ENCODE data around the gene CDK14.

CDK14 gene

GRCh38 chr7:91031757-91032156, 435.6 kb downstream of the CDK14 start:
- no peak for DNase-seq

DNA sequence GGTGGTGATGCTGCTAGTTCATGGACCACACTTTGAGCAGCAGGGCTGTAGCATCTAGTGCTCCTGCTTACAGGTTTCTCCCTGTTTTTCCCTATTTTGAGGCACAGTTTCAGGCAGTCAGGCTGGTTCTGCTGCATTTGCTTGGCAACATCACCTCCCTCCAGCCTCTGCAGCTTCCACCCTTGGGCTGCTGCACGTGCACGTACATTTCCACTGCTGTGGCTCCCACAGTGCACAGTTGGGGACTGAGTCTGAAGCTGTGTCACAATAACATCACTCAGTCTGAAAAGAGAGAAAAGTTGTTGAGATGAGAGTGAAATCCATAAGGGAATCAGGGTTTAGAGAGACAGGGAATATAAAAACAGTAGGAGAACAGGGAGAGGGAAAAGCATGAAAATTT, 437.5 kb downstream of the CDK14 start:
- DNase-seq = no peak

- peak; percentile 6 to 13 for DNase-seq
Measured at GRCh38 chr7:91034459-91035368, 438.6 kb downstream of the CDK14 start.

- DNase-seq = no peak
Measured at GRCh38 chr7:91039033-91039432, 442.9 kb downstream of the CDK14 start.

- DNase-seq = no peak
Measured at GRCh38 chr7:91041141-91041540, 445.0 kb downstream of the CDK14 start.

DNA sequence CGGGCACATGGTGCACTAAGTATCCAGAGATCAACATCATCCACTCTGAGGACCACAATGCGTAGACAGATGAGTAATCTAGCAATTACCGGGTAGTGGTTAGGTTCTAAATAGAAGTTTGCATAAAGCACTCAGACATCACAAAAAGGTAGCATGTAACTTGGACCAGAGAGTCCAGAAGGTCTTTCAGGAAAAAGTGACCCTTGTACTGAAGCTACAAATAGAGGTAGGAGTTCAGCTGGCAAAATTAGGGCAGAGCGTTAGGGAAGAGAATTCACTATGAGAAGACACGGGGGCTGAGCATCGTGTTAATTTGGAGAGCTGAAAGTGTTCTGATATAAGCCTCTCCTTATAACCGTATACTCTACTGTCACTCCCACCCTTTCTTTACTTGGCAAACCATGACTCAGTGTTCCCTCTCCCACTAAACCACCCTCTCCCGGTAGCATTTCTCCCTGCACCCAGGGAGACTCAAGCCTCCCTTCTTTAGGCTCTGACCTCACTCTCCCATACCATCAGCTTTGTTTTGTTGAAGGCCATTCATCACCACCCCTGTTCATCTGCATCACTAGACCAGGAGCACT, 445.9 kb downstream of the CDK14 start:
- no peak for DNase-seq

GRCh38 chr7:91043186-91043585, 447.1 kb downstream of the CDK14 start:
- DNase-seq = no peak

DNA sequence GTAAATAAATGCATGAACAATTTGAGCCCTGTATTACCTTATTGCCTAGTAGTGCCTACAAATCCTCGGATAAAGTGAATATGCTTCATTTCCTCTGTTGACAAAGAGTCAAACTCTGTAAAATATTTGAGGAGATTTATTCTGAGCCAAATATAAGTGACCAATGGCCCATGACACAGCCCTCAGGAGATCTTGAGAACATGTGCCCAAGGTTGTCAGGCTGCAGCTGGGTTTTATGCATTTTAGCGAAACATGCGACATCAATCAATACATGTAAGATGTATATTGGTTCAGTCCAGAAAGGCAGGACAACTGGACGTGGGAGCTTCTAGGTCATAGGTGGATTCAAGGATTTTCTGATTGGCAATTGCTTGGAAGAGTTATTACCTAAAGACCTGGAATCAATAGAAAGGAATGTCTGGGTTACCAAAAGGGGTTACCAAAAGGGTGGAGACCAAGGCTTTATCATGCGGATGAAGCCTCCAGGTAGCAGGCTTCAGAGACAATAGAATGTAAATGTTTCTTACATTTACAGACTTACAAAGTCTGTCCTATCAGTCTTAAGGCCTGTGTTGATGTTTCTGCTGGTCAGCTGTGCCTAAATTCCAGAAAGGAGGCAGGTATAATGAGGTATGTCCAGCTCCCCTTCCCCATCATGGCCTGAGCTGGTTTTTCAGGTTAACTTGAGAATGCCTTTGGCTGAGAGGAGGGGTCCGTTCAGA, 448.0 kb downstream of the CDK14 start:
- no peak for DNase-seq

DNA sequence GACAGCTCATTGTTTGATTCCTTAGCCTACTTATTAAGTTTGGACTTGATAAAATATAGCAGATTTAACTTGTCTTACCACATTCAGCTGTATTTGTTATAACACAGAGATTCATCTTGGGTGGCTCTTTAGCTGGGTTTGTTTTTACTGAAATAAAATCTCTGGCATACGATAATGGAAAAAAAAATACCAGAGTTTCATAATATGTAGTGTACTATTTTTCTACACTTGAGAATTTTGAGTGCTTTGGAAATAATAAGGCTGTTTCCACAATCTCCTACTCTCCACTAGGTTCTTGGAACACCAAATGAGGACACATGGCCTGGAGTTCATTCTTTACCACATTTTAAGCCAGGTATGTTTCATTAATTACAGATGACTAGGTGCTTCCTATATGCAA, 449.5 kb downstream of the CDK14 start:
- no peak for DNase-seq

DNA sequence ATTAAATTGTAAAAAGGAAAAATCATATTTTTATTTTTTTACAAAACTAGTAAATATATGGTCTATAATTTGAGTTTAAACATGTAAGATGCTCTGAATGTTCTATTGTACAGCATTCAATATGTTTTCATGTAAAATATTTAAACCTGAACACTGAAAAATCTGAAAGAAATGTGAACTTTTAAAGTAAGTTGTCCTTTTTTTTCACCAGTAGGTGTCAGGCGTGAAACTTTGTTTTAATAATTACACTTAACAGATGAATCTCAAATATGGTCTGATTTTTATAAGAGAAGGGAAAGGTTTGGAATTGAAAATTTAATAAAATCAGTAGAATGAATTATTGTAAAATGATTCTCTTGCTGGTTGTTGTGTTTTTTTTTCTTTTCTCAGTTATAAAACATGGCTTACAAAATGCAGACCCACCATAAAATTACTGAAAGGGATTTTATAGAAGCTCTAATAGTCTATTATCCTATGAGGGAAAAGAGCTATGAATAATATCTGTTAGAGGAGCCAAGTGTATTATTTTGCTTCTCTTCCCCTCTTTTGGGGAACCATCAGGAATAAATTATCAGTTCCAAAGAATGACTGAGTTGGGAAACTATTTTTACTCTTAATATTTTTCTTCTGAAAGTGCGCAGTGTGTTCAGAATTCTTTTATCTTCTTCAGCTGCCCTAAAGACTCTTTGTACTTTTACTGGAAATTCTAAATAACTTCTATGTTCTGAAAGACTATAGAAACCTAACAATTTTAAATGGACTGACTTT, 450.4 kb downstream of the CDK14 start:
- no peak for DNase-seq

- DNase-seq = no peak
Measured at GRCh38 chr7:91047636-91048035, 451.5 kb downstream of the CDK14 start.

DNA sequence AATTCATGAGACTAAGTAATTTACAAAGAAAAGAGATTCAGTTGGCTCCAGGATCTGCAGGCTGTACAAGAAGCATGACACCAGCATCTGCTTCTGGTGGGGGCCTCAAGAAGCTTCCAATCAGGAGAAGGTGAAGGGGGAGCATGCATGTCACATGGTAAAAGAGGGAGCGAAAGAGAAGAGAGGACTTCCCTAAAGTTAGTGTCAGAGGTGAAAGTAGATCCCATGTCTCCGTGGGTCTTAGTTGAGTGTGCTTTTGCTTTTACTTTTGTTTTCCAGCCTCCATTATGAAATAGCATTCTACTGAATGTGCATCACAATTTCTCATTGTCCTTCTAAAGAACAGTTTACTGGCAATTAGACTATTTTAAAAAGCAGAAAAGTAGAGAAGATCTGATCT, 454.6 kb downstream of the CDK14 start:
- DNase-seq = peak in 1 of 2 donors; percentile 17

DNA sequence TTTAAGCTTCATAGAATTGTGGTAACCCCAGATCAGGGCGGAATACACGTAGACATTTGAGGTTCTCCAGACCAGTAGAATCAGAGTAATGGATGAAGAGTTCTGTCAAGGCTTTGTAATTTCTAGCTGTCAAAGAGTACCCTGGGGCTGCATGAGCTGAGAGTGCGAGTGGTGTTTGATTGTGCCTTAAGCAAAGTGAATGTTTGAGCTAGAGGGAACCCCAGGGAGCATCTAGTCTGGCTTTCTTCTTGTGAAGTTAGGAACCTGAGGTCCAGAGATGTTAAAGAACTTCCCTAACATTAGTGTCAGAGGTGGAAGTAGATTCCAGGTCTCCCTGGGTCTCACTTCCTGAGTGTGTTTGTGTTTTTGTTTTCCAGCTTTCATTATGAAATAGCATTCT, 455.8 kb downstream of the CDK14 start:
- no peak for DNase-seq

- no peak for DNase-seq
Measured at GRCh38 chr7:91054374-91054773, 458.3 kb downstream of the CDK14 start.

- no peak for DNase-seq
Measured at GRCh38 chr7:91055219-91055618, 459.1 kb downstream of the CDK14 start.

DNA sequence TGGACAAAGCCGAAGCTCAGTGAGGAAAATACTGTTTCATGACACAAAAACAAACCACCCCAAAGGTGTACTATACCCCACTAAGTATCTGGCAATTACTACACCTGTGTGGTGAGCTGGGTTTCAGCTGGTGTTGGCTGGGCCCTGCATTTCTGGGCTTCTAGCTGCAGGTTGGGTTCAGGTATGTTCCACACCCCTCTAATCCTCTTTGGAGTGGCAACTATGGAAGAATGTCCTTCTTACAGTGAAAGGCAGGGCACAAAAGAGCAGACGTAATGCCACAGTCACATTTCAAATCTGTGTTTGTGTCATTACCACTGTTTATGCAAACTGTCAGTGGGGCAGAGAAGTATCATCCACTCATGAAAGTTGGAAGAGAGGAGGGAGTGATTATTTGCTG, 466.6 kb downstream of the CDK14 start:
- no peak for DNase-seq

GRCh38 chr7:91064052-91064451, 467.9 kb downstream of the CDK14 start:
- no peak for DNase-seq

DNA sequence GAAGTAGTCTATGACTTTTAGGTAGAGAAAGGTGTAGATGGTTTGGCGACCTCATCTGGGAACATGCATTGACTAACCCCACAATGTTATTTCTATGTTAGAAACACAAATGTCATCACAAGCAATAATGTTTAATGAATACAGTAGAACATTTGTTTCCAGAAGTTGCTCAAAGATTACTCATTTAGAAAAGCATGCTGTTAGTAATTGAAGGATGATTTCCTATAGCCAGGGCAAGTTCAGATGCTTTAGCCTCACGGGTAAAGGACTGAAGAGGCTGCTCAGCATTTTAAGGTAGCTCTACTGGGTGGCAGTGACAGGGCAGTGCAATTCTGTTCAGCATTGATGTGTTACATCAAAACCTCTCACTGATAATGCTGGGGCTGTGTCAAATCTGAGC, 468.8 kb downstream of the CDK14 start:
- DNase-seq = no peak

GRCh38 chr7:91066627-91067026, 470.5 kb downstream of the CDK14 start:
- no peak for DNase-seq

DNA sequence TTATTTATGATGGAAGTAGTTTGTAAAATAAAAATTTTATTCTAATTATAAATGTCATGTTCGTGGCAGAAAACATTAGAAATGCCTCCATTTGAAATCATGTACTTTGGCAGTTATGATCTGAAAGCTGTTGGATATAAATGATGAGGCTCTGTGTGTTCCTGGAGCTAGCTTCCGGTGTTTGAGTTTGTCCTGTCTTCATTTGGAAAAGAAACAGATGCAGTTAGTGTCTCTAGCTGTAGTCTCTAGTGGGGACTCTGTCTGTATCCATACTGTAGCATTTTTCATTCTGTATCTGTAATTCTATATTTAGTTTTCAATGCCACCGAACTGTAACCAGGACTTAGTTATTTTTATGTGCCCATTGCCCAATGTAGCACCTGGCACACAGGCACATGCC, 471.1 kb downstream of the CDK14 start:
- DNase-seq = no peak

DNA sequence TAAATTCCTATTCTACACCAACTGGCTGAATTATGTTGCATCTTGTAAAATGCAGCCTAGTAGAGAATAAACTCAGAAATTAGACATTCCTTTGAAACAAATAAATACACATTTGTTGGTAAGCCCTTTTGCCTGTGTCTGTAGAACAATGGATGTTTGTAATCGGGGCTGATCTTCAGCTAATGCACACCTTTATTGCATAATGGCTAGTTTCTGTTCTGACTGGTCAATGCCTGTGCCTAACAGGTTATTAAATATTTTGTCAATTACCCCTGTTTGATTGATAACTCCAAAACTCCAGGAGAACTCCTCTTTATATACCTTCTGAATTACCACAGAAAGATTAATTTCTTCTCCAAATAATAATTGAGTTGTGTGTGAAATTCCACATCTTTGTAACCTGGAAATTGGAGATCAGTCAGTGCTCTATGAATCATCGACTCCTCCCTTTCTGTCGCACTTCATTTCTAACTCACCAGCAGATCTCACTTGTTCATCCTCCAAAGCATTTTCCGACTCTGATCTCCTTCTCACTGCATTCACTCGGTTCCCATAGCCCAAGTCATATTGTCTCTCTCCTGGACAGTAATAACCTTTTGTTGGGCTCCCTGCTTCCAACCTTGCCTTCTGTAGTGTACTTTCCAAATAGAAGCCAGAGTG, 472.1 kb downstream of the CDK14 start:
- DNase-seq = no peak

GRCh38 chr7:91069146-91069545, 473.0 kb downstream of the CDK14 start:
- DNase-seq = no peak

DNA sequence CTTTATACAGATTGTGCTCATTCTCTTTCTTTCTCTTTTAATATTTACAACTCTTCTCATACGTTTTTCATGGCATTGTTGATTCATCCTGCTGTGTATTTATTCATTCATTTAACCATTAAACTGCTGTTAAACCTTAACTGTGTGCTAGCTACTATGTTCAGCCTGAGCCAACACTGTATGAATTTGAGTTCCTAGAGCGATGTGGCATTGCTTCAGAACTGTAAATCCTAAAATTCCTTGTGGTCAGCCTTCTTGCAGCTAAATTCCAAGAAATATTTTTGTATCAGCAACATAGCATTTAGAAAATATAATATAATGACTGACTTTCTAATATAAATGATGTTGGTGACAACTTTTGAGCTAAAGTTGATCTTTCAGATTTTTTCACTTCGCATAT, 483.4 kb downstream of the CDK14 start:
- DNase-seq = no peak

Data from CD4-positive, alpha-beta T cell treated with Interferon alpha-2 for 1 hour (primary cell).